Left lung (tissue), 10 donors: Measurements from ENCODE around the gene TACR1. TPM values are rescaled to one million over a fixed set of nuclear protein-coding genes. Genes with fewer than 3 reads are reported as not detected.
"Not testable (repeated sequence)": the region's sequence is repeated elsewhere in the genome, so short reads cannot be mapped to it uniquely, and the experiment has no call there.

Experiments
- ATAC-seq: fragments of 200-7000 bp; cut with Tn5 transposase; one replicate; pipeline ENCODE4 v1.9.1; 2020; ENCODE audit warnings: moderate library complexity
- DNase-seq, 4 donors: peaks; one replicate each; pipeline ENCODE4 v3.0.0-alpha.2; 2013 to 2020
- H3K27ac ChIP-seq, 2 donors: fragments of 200-600 bp; sonication (generic) in 1 of 2; one replicate each; pipeline versions ENCODE4 v1.5.0 to v1.8.0; 2020 to 2021
- H3K27me3 ChIP-seq, 2 donors: fragments of 200-600 bp; sonication (generic) in 1 of 2; one replicate each; pipeline versions ENCODE4 v1.5.0 to v1.8.0; 2020 to 2021
- H3K36me3 ChIP-seq, 2 donors: fragments of 200-600 bp; sonication (generic) in 1 of 2; one replicate each; pipeline versions ENCODE4 v1.5.0 to v1.8.0; 2020 to 2021
- H3K4me1 ChIP-seq, 2 donors: fragments of 200-600 bp; one replicate each; pipeline ENCODE4 v1.8.0; 2021
- H3K4me3 ChIP-seq, 2 donors: fragments of 200-600 bp; sonication (generic) in 1 of 2; one replicate each; pipeline versions ENCODE4 v1.5.0 to v1.8.0; 2020 to 2021; ENCODE audit warnings: mild to moderate bottlenecking in 1 of 2
- H3K9me3 ChIP-seq, 2 donors: fragments of 200-600 bp; sonication (generic) in 1 of 2; one replicate each; pipeline versions ENCODE4 v1.5.0 to v1.8.0; 2020 to 2021
- CTCF ChIP-seq, 2 donors: fragments of 200-600 bp; sonication (generic) in 1 of 2; IDR thresholded peaks; one replicate each; pipeline versions ENCODE4 v1.5.0 to v1.8.0; 2021; ENCODE audit warnings: antibody characterized with exemption in 2 of 2
- intact Hi-C, 2 donors: fragments of 100-400 bp; cut with DNase I; formaldehyde crosslinking; loops; one replicate each; pipeline versions ENCODE4 v1.11.2 to v1.14.2; 2022
- polyA plus RNA-seq, 6 donors: library from polyadenylated mRNA; unstranded; fragments of 120-200 nt; gene quantifications; one replicate each; pipeline ENCODE4 v1.2.1, GENCODE V29; 2013; ENCODE audit not compliant: insufficient read length in 6 of 6
- total RNA-seq, 2 donors: library from RNA; stranded (reverse); fragmentation: NEBNext Ultra II Directional; extraction: Animal tissue kit (Norgen Biotek cat#: 25700); gene quantifications; one replicate each; pipeline ENCODE4 v1.2.1, GENCODE V29; 2021
- donor health status: DM: no; HTN: yes; CAD: no.
- donor health status: DM: no; HTN: no; CAD: no.

TACR1 gene
- total and polyA plus RNA-seq, 8 donors, result 0.09 to 3.2 (median 2.2) TPM

- no peak for ATAC-seq
Observed at GRCh38 chr2:75058427-75058826, 140.9 kb downstream of the TACR1 start.

GRCh38 chr2:75057150-75057549, 142.2 kb downstream of the TACR1 start:
- H3K27me3 ChIP-seq, ATAC-seq, H3K4me3 ChIP-seq, DNase-seq, H3K27ac ChIP-seq, H3K4me1 ChIP-seq, H3K36me3 ChIP-seq, H3K9me3 ChIP-seq, intact Hi-C loops: not testable (repeated sequence)

More at GRCh38 chr2:75058427-75058826, 140.9 kb downstream of the TACR1 start:
- intact Hi-C loops, result no loop called here
- DNase-seq, result no peak
- Histone ChIP-seq H3K27ac (no peak overlapping the region), H3K4me3 (no peak overlapping the region), H3K4me1 (no peaks in the 10 kb centered on the region), H3K36me3 (no peaks in the 10 kb centered on the region), H3K27me3 (no peaks in the 10 kb centered on the region), H3K9me3 (no peaks in the 10 kb centered on the region)
- TF ChIP-seq CTCF (IDR thresholded peaks at IDR 0.05), result no peak

GRCh38 chr2:75055820-75056675, 143.3 kb downstream of the TACR1 start:
- no peak overlapping the region for H3K27ac ChIP-seq
- no peaks in the 10 kb centered on the region for H3K27me3 ChIP-seq
- H3K4me1 ChIP-seq, result no peaks in the 10 kb centered on the region
- intact Hi-C loops, result no loop called here
- no peak overlapping the region for H3K4me3 ChIP-seq
- H3K36me3 ChIP-seq, result no peaks in the 10 kb centered on the region
- H3K9me3 ChIP-seq, result no peaks in the 10 kb centered on the region
- DNase-seq (no peak), ATAC-seq (no peak)
- TF ChIP-seq CTCF (IDR thresholded peaks at IDR 0.05), result no peak

- no peak for TF ChIP-seq CTCF (IDR thresholded peaks at IDR 0.05)
- intact Hi-C loops, result no loop called here
- no peak for ATAC-seq
Observed at GRCh38 chr2:75055142-75055819, 144.0 kb downstream of the TACR1 start.

GRCh38 chr2:75054296-75054695, 145.0 kb downstream of the TACR1 start:
- DNase-seq (no peak), ATAC-seq (no peak)
- no peaks in the 10 kb centered on the region for H3K9me3 ChIP-seq
- intact Hi-C loops, result no loop called here
- H3K27me3 ChIP-seq, result no peaks in the 10 kb centered on the region
- no peaks in the 10 kb centered on the region for H3K4me1 ChIP-seq
- no peak for TF ChIP-seq CTCF (IDR thresholded peaks at IDR 0.05)
- no peak overlapping the region for H3K4me3 ChIP-seq
- H3K36me3 ChIP-seq, result no peaks in the 10 kb centered on the region
- no peak overlapping the region for H3K27ac ChIP-seq

More at GRCh38 chr2:75055142-75055819, 144.0 kb downstream of the TACR1 start:
- no peaks in the 10 kb centered on the region for H3K4me1 ChIP-seq
- no peak overlapping the region for H3K27ac ChIP-seq
- H3K4me3 ChIP-seq, result no peak overlapping the region
- no peaks in the 10 kb centered on the region for H3K36me3 ChIP-seq
- no peak for DNase-seq
- H3K27me3 ChIP-seq, result no peaks in the 10 kb centered on the region
- no peaks in the 10 kb centered on the region for H3K9me3 ChIP-seq
